Inflammatory macrophage (primary cell): ENCODE data around the gene EIF4E3.

Source experiments
- DNase-seq, 2 donors: peaks; one replicate each; pipeline ENCODE4 v3.0.0-alpha.2; 2020 to 2022

The EIF4E3 gene

DNA sequence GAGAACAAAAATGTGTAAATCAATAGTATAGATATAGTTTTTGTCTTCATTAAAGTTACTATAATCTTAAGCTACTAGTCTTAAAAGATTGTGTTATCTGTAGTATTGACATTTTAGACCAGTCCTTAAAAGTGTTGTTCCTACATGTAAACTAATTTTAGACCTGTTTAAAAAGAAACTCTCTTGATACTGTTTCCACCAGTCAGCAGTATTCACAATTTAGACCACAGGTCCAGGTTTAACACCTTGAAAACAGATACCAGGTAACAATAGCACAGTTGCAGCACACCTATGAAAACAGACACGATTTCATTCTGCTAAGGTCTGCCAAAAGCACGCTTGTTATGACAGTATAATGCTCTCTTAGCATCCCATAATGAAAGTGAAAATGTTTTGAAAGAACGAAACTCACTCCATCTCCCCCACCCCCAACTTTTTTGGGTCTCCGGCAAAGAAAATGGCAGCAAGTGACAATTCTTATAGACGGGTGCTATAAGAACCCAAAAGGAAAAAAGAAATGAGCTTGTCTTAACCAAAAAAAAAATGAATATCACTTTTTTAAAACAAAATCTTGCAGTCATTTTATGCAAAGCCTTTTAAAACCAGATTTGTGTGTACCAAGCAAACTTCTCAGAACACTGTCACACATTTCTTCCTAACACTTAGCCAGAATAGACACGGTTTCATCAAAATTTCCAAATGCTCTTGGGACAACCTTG lies 1.6 kb downstream of the EIF4E3 start:
- DNase-seq: no peak

- no peak for DNase-seq
These were observed 2.5 kb downstream of the EIF4E3 start for GRCh38 chr3:71722693-71723092.

- DNase-seq: peak; percentile 9 to 12
These were observed 3.5 kb downstream of the EIF4E3 start for GRCh38 chr3:71721651-71722157.

GRCh38 chr3:71721002-71721401 lies 4.2 kb downstream of the EIF4E3 start:
- DNase-seq: no peak

DNA sequence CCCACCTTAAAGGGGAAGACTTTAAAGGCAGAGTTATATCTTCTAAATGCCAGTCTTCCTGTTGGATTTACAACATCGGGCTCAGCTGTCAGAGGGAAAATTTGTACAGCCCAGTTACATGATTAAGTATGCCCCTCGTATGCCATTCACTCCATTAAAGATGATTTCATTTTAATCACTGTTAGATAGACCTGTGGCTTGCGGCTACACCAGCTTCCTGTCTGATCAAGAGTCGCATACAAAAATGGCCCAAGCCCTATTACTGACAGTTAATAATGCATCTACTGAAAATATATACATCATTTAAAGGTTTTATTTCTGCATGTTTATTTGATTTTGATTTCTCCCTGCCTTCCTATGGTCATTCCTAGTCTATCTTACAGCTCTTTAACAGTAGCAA lies 7.1 kb downstream of the EIF4E3 start:
- no peak for DNase-seq

DNA sequence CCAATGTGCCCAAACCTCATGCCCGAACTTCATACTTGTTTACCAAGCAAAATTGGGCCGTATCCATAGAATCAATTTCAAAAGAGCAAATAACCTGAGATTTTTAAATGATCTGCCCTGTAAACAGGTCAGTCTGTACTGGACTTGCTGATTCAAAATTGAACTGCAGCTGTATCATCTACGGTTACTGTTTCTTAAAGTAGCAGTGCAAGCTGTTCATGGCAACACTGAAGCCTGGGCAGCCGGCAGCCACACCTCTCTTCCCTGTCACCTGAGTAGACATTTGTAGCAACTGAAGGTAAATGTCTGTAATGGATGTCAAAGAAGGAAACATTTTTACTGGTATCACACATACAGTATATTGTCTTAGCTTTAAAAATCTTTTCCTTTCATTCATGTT lies 10.6 kb downstream of the EIF4E3 start:
- no peak for DNase-seq

- DNase-seq: no peak
These were observed 12.2 kb downstream of the EIF4E3 start for GRCh38 chr3:71713041-71713440.

- peak; percentile 66 to 76 for DNase-seq
These were observed 14.2 kb downstream of the EIF4E3 start for GRCh38 chr3:71710906-71711494.

- no peak for DNase-seq
These were observed 15.2 kb downstream of the EIF4E3 start for GRCh38 chr3:71709908-71710511.

DNA sequence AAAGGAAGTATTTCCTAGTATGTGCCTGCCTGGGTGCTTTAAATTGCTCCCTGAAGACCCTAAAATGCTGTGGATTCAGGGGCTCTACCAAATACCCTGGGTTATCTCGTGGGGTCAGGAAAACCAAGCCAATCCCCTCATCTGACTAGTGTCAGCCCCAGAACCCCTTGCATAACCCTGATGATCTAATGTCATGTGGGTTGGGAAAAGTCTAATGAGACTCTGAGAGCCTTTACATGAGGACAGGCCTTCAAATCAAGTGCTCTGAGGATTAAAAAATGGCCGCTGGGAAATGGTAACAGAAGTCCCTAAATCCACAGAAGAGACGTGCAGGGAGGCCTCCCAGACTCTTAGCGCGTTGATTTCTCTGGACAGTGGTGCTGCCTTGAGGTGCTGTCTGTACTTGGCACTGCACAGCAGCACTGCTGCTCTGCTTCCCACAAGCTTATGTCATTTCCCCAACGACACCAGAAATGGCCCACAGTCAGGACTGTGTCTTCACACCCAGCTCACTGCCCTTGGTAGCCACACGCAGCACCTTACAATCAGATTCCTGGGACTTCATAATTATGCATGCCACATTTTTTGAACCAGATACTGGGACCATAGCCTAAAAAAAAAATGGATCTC lies 16.6 kb downstream of the EIF4E3 start:
- peak; percentile 81 to 89 for DNase-seq

DNA sequence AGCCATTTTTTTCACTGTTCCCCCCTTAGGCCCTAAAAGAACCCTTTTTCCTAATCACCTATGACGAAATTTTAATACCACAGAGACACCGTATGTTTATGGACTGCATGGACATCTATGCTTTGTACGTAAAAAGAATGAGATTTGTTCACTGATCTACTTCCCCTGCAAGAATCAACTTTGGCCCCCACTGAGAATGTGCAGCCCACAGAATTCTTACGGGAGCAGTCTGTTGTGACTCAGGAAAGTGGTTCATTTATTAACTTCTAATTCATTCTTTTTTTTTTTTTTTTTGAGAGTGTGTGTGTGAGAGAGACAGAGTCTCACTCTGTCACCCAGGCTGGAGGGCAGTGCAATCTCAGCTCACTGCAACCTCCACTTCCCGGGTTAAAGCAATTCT lies 17.6 kb downstream of the EIF4E3 start:
- DNase-seq: peak; percentile 42 to 45

GRCh38 chr3:71705681-71706080 lies 19.5 kb downstream of the EIF4E3 start:
- DNase-seq: peak; percentile 32 to 53

GRCh38 chr3:71704915-71705314 lies 20.3 kb downstream of the EIF4E3 start:
- DNase-seq: no peak

DNA sequence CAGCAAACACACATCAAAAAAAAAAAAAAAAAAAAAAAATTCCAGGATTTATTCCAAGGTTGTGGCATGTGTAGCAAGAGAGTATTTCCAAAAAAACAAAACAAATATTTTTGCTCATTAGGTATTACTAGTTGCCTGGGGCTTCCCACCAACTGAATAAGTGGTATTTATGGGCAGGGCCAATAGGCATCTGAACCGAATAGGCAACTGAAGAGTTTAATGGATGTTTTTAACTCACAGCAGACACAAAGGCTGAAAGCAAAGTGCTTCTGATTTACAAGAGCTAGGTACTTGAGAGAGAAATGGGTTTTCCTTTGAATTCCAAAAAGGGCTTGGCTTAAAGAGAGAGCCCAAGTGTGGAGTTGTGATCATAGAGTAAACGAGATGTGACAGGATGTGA lies 21.4 kb downstream of the EIF4E3 start:
- DNase-seq: no peak

- DNase-seq: peak in 1 of 2 donors; percentile 23
These were observed 22.8 kb downstream of the EIF4E3 start for GRCh38 chr3:71702131-71703024.

DNA sequence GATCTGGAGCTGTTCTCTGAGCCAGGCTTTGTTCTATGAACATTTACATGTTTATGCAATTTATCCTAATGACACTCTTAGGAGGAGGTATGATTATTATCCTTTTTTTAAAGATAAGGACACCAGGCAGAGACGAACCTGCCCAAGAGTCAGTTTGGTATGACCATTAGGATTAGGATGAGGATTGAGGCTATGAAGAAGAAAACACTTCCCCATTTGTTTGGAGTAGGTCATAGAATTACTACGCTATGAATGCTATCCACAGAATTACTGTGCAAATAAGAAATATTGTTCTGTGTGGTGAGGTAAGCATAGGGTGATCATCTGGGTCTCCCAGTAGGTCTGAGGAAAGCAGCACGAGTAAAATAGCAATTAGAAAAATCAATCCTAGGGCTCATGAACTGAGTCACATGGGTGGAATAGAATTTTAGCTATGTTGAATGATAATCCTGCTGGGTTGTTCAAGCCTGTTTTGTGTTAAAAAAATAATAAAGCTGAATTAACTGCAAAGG lies 23.9 kb downstream of the EIF4E3 start:
- no peak for DNase-seq

GRCh38 chr3:71695000-71695482 lies 30.2 kb downstream of the EIF4E3 start:
- DNase-seq: no peak

- no peak for DNase-seq
These were observed 30.7 kb downstream of the EIF4E3 start for GRCh38 chr3:71694358-71694999.

- DNase-seq: no peak
These were observed 31.6 kb downstream of the EIF4E3 start for GRCh38 chr3:71693641-71694040.

DNA sequence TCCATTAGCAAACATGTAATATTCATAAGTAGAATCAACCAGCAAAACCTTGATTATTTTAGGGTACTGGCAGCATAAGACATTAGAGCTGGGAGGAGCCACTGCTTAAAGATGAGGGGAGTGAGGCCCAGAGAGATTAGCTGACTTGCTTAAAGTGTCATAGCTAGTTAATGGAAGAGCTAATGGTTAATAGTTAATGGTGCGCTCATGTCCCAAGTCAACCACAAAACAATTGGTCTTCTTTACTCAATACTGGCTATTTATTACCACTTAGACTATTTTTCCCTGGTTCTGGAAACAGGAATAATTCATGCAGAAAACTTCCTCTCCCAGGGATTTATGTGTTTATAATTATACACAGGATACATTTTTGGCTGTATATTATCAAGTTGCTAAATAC lies 33.1 kb downstream of the EIF4E3 start:
- DNase-seq: no peak

- DNase-seq: no peak
These were observed 34.8 kb downstream of the EIF4E3 start for GRCh38 chr3:71690341-71690841.
